Renal pelvis (tissue), 12 donors: ENCODE measurements around the gene GLP1R. TPM values are rescaled to one million over a fixed set of nuclear protein-coding genes. Genes with fewer than 3 reads are reported as not detected.

Experiments used
- DNase-seq: peaks from one replicate; pipeline ENCODE4 v3.0.0-alpha.2; 2013
- long read RNA-seq, 16 experiments: transcript quantifications; one replicate each; lab custom pipeline, GENCODE V29; 2026
- polyA plus RNA-seq, 3 donors: library from polyadenylated mRNA; unstranded; fragments of 120-200 nt; gene quantifications; one replicate each; pipeline ENCODE4 v1.2.1, GENCODE V29; 2013; ENCODE audit not compliant: insufficient read length in 3 of 3

GLP1R gene
- 1 to 10 TPM in 1 of 3 donors, under 1 TPM in 2; 0.93 to 1.1 (median 0.94) TPM for polyA plus RNA-seq
- long read RNA-seq, donor 1: 0 reads
- long read RNA-seq, donor 2: 0 reads
- long read RNA-seq, donor 3: 0 reads
- long read RNA-seq, donor 4: 0 reads
- long read RNA-seq, donor 5: 0 reads
- long read RNA-seq, donor 6: 0 reads
- long read RNA-seq, donor 7: 0 reads
- long read RNA-seq, donor 8: 0 reads
- long read RNA-seq, donor 9: 0 reads
- long read RNA-seq, donor 10: 0 reads
- long read RNA-seq, donor 11: 0 reads
- long read RNA-seq, donor 12: 0 reads
- long read RNA-seq, donor 13: 0 reads
- long read RNA-seq, donor 14: 0 reads
- long read RNA-seq, donor 15: 0 reads
- long read RNA-seq, donor 16: 0 reads

- peak; percentile 16 for DNase-seq
These were observed at the start of gene GLP1R for GRCh38 chr6:39048481-39049399. Gene GLP1R (plus strand): TSS chr6:39048781. CDS start chr6:39048841, 60 bp downstream.

- DNase-seq: no peak
These were observed 45.5 kb upstream of the GLP1R start for GRCh38 chr6:39003072-39003471.

DNA sequence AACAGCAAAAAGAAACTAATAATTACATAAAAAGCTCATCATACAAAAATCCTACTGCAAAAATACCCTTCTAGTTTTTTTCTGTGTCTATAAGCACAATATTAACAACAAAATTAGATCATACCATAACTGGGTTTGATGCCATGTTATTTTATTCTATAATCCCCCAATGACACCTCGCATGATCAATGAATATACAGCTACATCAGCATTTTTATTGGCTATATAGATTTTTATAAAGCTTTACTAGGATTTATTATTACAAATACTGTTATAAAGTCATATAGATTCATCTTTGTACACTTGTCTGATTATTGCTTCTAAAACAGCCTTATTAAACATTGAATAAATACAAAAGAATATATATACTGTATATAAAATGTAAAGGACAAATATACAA, 45.1 kb upstream of the GLP1R start:
- DNase-seq: no peak

DNA sequence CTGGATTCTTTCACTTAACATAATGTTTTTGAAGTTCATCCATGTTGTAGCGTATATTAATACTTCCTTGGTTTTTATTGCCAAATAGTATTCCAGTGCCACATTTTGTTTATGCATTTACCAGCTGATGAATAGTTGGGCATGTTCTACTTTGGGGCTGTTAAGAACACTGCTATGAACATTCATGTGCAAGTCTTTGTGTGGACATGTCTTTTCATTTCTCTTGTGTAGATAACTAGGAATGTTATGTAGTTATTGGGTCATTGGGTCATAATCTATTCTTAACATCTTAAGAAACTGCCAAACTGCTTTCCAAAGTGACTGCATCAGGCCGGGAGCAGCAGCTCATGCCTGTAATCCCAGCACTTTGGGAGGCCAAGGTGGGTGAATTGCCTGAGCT, 43.8 kb upstream of the GLP1R start:
- DNase-seq: no peak

- DNase-seq: no peak
These were observed 42.8 kb upstream of the GLP1R start for GRCh38 chr6:39005774-39006173.

DNA sequence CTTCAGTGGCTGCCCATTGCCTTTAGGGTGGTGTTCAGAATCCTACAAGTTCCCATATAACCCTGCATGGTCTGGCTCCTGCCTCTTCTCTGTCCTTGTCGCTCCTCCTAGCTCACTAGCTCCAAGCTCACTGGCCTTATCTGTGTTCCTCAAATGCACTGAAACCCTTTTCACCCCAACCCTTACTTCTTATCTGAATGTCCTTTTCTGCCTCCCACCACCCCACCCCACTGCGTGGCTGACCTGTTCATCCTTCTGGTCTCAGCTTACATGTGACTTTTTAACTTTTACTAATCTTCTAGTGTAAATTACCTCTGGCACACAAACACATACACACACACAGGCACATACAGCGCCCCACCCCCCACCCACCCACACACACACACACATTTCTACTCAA, 41.0 kb upstream of the GLP1R start:
- DNase-seq: no peak

DNA sequence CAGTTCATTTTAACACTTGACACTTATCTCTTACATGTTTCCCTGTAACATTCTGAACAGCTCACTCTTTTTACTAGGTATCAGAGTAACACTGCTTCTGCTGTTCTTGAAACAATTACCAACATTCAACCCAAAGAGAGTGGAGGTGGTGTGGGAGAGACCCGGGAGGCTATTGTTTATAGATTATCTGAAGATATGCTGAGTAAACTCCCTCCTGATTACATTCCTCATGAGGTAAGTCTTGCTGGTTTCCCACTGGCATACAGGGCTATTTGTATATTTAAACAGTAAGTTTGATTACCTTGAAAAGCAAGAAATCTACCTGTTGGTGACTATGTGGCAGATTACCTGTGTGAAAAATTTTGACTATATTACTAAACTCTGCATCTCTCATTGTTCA, 39.8 kb upstream of the GLP1R start:
- no peak for DNase-seq

- no peak for DNase-seq
These were observed 39.1 kb upstream of the GLP1R start for GRCh38 chr6:39009476-39009875.

GRCh38 chr6:39016839-39017546, 31.6 kb upstream of the GLP1R start:
- no peak for DNase-seq

- no peak for DNase-seq
These were observed 31.1 kb upstream of the GLP1R start for GRCh38 chr6:39017547-39017880.

- no peak for DNase-seq
These were observed 30.5 kb upstream of the GLP1R start for GRCh38 chr6:39018103-39018502.

GRCh38 chr6:39020136-39020535, 28.4 kb upstream of the GLP1R start:
- DNase-seq: no peak

GRCh38 chr6:39021041-39021440, 27.5 kb upstream of the GLP1R start:
- DNase-seq: no peak

GRCh38 chr6:39021779-39022178, 26.8 kb upstream of the GLP1R start:
- no peak for DNase-seq

DNA sequence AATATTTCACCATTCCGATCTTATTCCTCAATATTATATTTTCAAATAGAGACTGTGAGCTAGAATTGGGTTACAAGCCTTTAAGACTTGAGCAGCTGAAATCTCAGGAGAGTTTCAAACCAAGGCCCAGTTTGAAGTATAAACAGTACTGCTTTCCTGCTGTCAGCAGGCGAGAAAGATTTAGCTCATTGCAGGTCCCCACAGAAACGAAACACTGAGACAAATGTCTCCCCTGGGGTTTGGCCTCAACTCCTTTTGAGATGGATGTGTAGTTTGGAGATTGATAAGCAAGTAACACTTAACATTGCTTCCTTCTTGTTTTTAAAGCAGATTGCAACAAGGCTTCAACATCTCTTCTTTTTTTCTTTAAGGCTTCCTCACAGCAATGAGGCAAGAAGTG, 22.4 kb upstream of the GLP1R start:
- no peak for DNase-seq

- DNase-seq: no peak
These were observed 19.2 kb upstream of the GLP1R start for GRCh38 chr6:39029156-39030011.

DNA sequence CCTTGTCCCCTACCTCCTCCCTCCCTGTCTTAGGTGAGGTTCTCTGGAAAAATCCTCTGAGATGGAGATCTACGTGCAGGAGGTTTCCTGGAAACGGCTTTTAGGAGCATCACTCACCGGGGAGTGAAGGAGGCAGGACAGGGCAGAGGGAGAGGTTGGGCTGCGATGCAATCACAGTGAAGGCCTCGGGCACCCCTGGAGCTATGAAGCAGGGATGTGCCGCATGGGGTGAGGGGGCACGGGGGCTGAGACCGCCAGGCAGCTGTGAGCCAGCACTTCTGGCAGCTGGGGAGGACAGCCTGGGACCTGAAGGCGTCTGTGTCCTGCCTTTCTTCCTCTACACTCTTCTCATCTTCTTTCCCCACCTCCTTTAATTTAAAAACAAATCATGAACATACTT, 12.9 kb upstream of the GLP1R start:
- no peak for DNase-seq

- no peak for DNase-seq
These were observed 11.5 kb upstream of the GLP1R start for GRCh38 chr6:39037082-39037508.

- DNase-seq: no peak
These were observed 10.9 kb upstream of the GLP1R start for GRCh38 chr6:39037707-39038106.

- no peak for DNase-seq
These were observed 8.4 kb upstream of the GLP1R start for GRCh38 chr6:39040080-39040673.

DNA sequence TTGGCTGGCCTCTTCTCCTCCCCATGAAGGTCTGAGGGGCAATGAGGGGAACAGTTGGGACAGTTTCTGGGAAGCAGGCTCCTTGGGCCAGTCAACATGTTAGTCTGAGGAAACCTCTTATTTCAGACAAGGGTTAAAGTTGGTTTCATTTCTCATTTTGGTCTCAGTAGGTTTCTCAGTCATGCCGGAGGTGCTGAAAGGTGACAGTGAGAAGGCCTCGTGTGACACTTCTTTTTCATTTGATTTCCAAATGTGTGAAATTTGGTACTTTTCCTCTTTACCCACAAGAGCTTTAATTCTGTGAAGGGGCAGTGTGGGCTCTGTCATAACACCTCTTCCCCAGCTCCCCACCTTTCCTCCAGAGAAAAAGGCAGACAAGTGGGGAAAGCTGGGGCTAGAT, 7.5 kb upstream of the GLP1R start:
- no peak for DNase-seq
